ENCODE data around the gene WRAP73. TPM values are rescaled to one million over a fixed set of nuclear protein-coding genes. Genes with fewer than 3 reads are reported as not detected.

Gene WRAP73
- total RNA-seq, 5 donors from 2014 or later (not counting 1 experiment from before 2014, with no cell fraction given), result 33.7 to 44.9 (median 39.8) TPM

DNA sequence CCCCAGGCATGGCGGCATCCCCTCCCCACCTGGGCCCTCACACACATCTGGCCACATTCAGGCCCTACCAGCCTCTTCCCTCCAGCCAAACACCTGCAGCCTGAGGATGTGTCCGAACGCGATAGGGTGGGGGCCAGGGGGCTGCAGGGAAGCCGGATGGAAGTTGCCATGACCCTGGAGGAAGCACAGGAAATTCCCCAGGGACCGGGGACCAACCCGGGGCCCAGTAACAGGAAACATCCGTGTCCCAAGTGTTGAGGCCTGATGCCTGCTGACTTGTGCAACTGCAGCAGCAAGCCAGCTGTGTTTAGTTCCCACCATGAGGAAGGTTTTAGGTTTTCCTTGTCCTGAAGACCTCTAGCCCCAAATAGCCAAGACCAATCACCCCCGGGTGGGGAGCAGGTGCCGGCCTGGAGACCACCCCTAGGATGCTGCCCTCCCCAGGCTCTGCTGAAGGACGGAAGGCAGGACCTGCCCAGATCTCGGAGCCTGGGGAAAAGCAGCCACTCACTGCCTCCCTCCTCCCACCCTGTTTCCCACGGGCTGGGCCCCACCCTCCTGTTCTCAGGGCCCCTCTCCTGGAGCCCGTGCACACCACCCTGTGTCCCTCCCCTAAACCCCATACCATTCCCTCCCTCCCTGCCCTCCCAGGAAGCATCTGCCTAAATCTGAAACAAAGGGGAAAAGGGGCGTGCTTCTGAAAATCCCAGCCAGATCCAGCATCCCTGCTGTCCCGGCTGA is 68.4 kb downstream of the WRAP73 start:
- Histone ChIP-seq H3K4me1 (ENCODE audit: control insufficient read depth in 1 of 2, extremely low read depth in 1 of 2, insufficient read depth in 2 of 2, low read length in 2 of 2) (no peaks in the 10 kb centered on the region), H3K27me3 (replicated peaks in 1 of 2; ENCODE audit: control insufficient read depth in 2 of 2, extremely low read depth in 1 of 2, insufficient read depth in 2 of 2, low read length in 1 of 2) (peaks cover 0 to 17% of the 10 kb centered on the region in 2 experiments), H3K27ac (ENCODE audit: low read length) (no peak overlapping the region), H3K36me3 (ENCODE audit: control insufficient read depth in 2 of 2, extremely low read depth in 1 of 2, insufficient read depth in 1 of 2, low read length in 1 of 2) (no peaks in the 10 kb centered on the region), H3K9me3 (no peaks in the 10 kb centered on the region), H3K4me3 (ENCODE audit: control insufficient read depth in 1 of 2, extremely low read depth in 1 of 2, low read length in 1 of 2) (no peak overlapping the region)
- Mint-ChIP-seq H3K27me3 (no peaks in the 10 kb centered on the region), H3K4me1 (no peaks in the 10 kb centered on the region), H3K9me3 (no peaks in the 10 kb centered on the region), H3K36me3 (no peaks in the 10 kb centered on the region), H3K4me3 (no peak overlapping the region), H3K27ac (no peak overlapping the region)
- WGBS (ENCODE audit: insufficient coverage), result 84% methylated on average over 16 of the region's 16 CpGs
- ATAC-seq (replicated peaks in 1 of 4) (no peak), DNase-seq (no peak)
- ChIA-PET POLR2A (no interaction called here), CTCF (no interaction called here)

Other genes with a start within 250 kb of the WRAP73 start
- gene ARHGEF16, start 195.4 kb downstream of the WRAP73 start, total RNA-seq, result under 1 TPM in 4 of 5 donors, not detected in 1; 0.22 to 0.44 (median 0.29) TPM
- gene MEGF6, start 38.6 kb downstream of the WRAP73 start, total RNA-seq, result 100 to 1,000 TPM in 3 of 5 donors, 10 to 100 TPM in 2; 63.3 to 213 (median 193) TPM
- gene TPRG1L, start 25.1 kb downstream of the WRAP73 start, total RNA-seq, result 10 to 100 TPM; 36.7 to 48.5 (median 45.4) TPM
- under 1 TPM in 4 of 5 donors, not detected in 1; 0.12 to 0.21 (median 0.18) TPM for gene TP73, start 2.4 kb upstream of the WRAP73 start, total RNA-seq
- not detected for gene CCDC27, start 102.3 kb upstream of the WRAP73 start, total RNA-seq
- 1 to 10 TPM; 1.3 to 6.2 (median 4.2) TPM for gene SMIM1, start 122.6 kb upstream of the WRAP73 start, total RNA-seq
- gene LRRC47, start 146.4 kb upstream of the WRAP73 start, total RNA-seq, result 10 to 100 TPM; 37.3 to 49.1 (median 44.5) TPM
- gene CEP104, start 207.1 kb upstream of the WRAP73 start, total RNA-seq, result 10 to 100 TPM; 39.9 to 64.7 (median 58.5) TPM
- 10 to 100 TPM; 14.9 to 24.1 (median 18.5) TPM for gene DFFB, start 207.4 kb upstream of the WRAP73 start, total RNA-seq